ENCODE data around the gene SPOCD1. TPM values are rescaled to one million over a fixed set of nuclear protein-coding genes. Genes with fewer than 3 reads are reported as not detected.

Gene SPOCD1
- total RNA-seq, 2 experiments from 2014 or later, result 0.60 to 1.0 TPM

- H2AFZ ChIP-seq (ENCODE audit: low read length), result peak overlapping the region; percentile 9; the same call in 1 of the 2 replicates
- DNase-seq (ENCODE audit: low spot score), result no peak
- peaks cover 5% of the 10 kb centered on the region; the same call in 1 of the 2 replicates for H3K9me3 ChIP-seq (ENCODE audit: low read length)
- POLR2A ChIA-PET, result interaction anchor here (0.8 to 3.2 kb wide), 7 partner anchors 9 to 171 kb away, joined by 3 to 17 read pairs (median 4); no protein-coding TSS in a partner anchor
- H3K36me3 ChIP-seq (ENCODE audit: insufficient read depth, low read length), result no peaks in the 10 kb centered on the region
- CTCF ChIA-PET (ENCODE audit: unreplicated experiment), result interaction anchor here (1.0 kb wide), 1 partner anchor 9 kb away, joined by 4 read pairs; no protein-coding TSS in a partner anchor
- H3K27ac ChIP-seq (ENCODE audit: low read depth, low read length, poor library complexity, severe bottlenecking), result no peak overlapping the region
- H3K4me1 ChIP-seq (ENCODE audit: insufficient read depth, low read length, poor library complexity, severe bottlenecking), result peaks cover 42% of the 10 kb centered on the region
- no peaks in the 10 kb centered on the region for H4K20me1 ChIP-seq (ENCODE audit: insufficient read depth, low read length)
- TF ChIP-seq CTCF (conservative IDR thresholded peaks at IDR 0.05; ENCODE audit: low read length) (no peak), EZH2phosphoT487 (IDR thresholded peaks at IDR 0.05; ENCODE audit: borderline replicate concordance, low read depth, low read length) (no peak)
- no peak overlapping the region for H3K4me2 ChIP-seq (ENCODE audit: low read length)
- no peaks in the 10 kb centered on the region for H3K79me2 ChIP-seq (ENCODE audit: insufficient read depth, low read depth, low read length)
- intact Hi-C loops (cut with micrococcal nuclease; ENCODE audit: unreplicated experiment), result loop anchor here (10.0 kb wide), 1 partner anchor 251 kb away; no protein-coding TSS in a partner anchor
- no peaks in the 10 kb centered on the region for H3K9me2 ChIP-seq (ENCODE audit: insufficient read depth, low read length)
- BruUV-seq (replicated peaks), result no TSS peak
- no peak overlapping the region for H3K4me3 ChIP-seq (ENCODE audit: low read depth, low read length, poor library complexity, severe bottlenecking)
Observed at GRCh38 chr1:31814041-31814511, 1.7 kb downstream of the SPOCD1 start.

GRCh38 chr1:31812158-31812829 is 3.5 kb downstream of the SPOCD1 start:
- BruUV-seq (replicated peaks), result no TSS peak
- ChIA-PET POLR2A (interaction anchor here (1.1 to 1.8 kb wide), 3 partner anchors 9 to 31 kb away, joined by 4 to 7 read pairs (median 4); no protein-coding TSS in a partner anchor), CTCF (ENCODE audit: unreplicated experiment) (no interaction called here)
- Histone ChIP-seq H3K36me3 (ENCODE audit: insufficient read depth, low read length) (no peaks in the 10 kb centered on the region), H2AFZ (ENCODE audit: low read length) (no peak overlapping the region), H3K4me3 (ENCODE audit: low read depth, low read length, poor library complexity, severe bottlenecking) (no peak overlapping the region), H4K20me1 (ENCODE audit: insufficient read depth, low read length) (no peaks in the 10 kb centered on the region), H3K9me3 (ENCODE audit: low read length) (peaks cover 10% of the 10 kb centered on the region; the same call in 1 of the 2 replicates), H3K27ac (ENCODE audit: low read depth, low read length, poor library complexity, severe bottlenecking) (no peak overlapping the region), H3K4me1 (ENCODE audit: insufficient read depth, low read length, poor library complexity, severe bottlenecking) (peaks cover 29% of the 10 kb centered on the region), H3K9me2 (ENCODE audit: insufficient read depth, low read length) (no peaks in the 10 kb centered on the region), H3K4me2 (ENCODE audit: low read length) (no peak overlapping the region), H3K79me2 (ENCODE audit: insufficient read depth, low read depth, low read length) (no peaks in the 10 kb centered on the region)
- TF ChIP-seq EZH2phosphoT487 (IDR thresholded peaks at IDR 0.05; ENCODE audit: borderline replicate concordance, low read depth, low read length) (no peak), CTCF (conservative IDR thresholded peaks at IDR 0.05; ENCODE audit: low read length) (no peak)
- intact Hi-C loops (cut with micrococcal nuclease; ENCODE audit: unreplicated experiment), result loop anchor here (10.0 kb wide), 1 partner anchor 253 kb away; no protein-coding TSS in a partner anchor
- no peak for DNase-seq (ENCODE audit: low spot score)

- no TSS peak for BruUV-seq (replicated peaks)
- Histone ChIP-seq H3K27ac (ENCODE audit: low read depth, low read length, poor library complexity, severe bottlenecking) (no peak overlapping the region), H3K9me3 (ENCODE audit: low read length) (peaks cover 10% of the 10 kb centered on the region; the same call in 1 of the 2 replicates), H3K79me2 (ENCODE audit: insufficient read depth, low read depth, low read length) (no peaks in the 10 kb centered on the region), H3K4me3 (ENCODE audit: low read depth, low read length, poor library complexity, severe bottlenecking) (no peak overlapping the region), H2AFZ (ENCODE audit: low read length) (no peak overlapping the region), H3K4me1 (ENCODE audit: insufficient read depth, low read length, poor library complexity, severe bottlenecking) (peaks cover 24% of the 10 kb centered on the region), H3K36me3 (ENCODE audit: insufficient read depth, low read length) (no peaks in the 10 kb centered on the region), H3K4me2 (ENCODE audit: low read length) (no peak overlapping the region), H3K9me2 (ENCODE audit: insufficient read depth, low read length) (no peaks in the 10 kb centered on the region), H4K20me1 (ENCODE audit: insufficient read depth, low read length) (no peaks in the 10 kb centered on the region)
- DNase-seq (ENCODE audit: low spot score), result no peak
- no peak for TF ChIP-seq CTCF (conservative IDR thresholded peaks at IDR 0.05; ENCODE audit: low read length)
- no peak for TF ChIP-seq EZH2phosphoT487 (IDR thresholded peaks at IDR 0.05; ENCODE audit: borderline replicate concordance, low read depth, low read length)
- POLR2A ChIA-PET, result interaction anchor here (0.6 to 1.1 kb wide), 4 partner anchors 10 to 262 kb away, joined by 3 to 4 read pairs (median 4); no protein-coding TSS in a partner anchor
- intact Hi-C loops (cut with micrococcal nuclease; ENCODE audit: unreplicated experiment), result loop anchor here (10.0 kb wide), 1 partner anchor 253 kb away; no protein-coding TSS in a partner anchor
- CTCF ChIA-PET (ENCODE audit: unreplicated experiment), result no interaction called here
Observed at GRCh38 chr1:31811605-31812004, 4.2 kb downstream of the SPOCD1 start.
